Osteocyte (in vitro differentiated cells): Measurements from ENCODE around the gene THAP11. TPM values are rescaled to one million over a fixed set of nuclear protein-coding genes. Genes with fewer than 3 reads are reported as not detected.

Source experiments
- DNase-seq: peaks from one replicate; pipeline ENCODE4 v3.0.0; 2021; ENCODE audit warnings: mixed read lengths; ENCODE audit not compliant: unreplicated experiment; ENCODE audit errors: extremely low spot score
- H3K27ac Mint-ChIP-seq: one replicate; pipeline ENCODE4 v1.8.0; 2021; ENCODE audit warnings: mild to moderate bottlenecking, mixed read lengths; ENCODE audit not compliant: unreplicated experiment
- H3K27me3 Mint-ChIP-seq: one replicate; pipeline ENCODE4 v1.8.0; 2021; ENCODE audit warnings: mixed read lengths; ENCODE audit not compliant: unreplicated experiment
- H3K36me3 Mint-ChIP-seq: one replicate; pipeline ENCODE4 v1.8.0; 2021; ENCODE audit warnings: mixed read lengths; ENCODE audit not compliant: unreplicated experiment
- H3K4me1 Mint-ChIP-seq: one replicate; pipeline ENCODE4 v1.8.0; 2021; ENCODE audit warnings: mixed read lengths; ENCODE audit not compliant: unreplicated experiment
- H3K4me3 Mint-ChIP-seq: one replicate; pipeline ENCODE4 v1.8.0; 2021; ENCODE audit warnings: mild to moderate bottlenecking, moderate library complexity, mixed read lengths; ENCODE audit not compliant: unreplicated experiment
- H3K9me3 Mint-ChIP-seq: one replicate; pipeline ENCODE4 v1.8.0; 2021; ENCODE audit warnings: mixed read lengths; ENCODE audit not compliant: unreplicated experiment
- total RNA-seq: library from RNA; stranded (reverse); gene quantifications from 2 replicates; pipeline ENCODE4 v1.2.1, GENCODE V29; 2021
- TF ChIP-seq, protein P1 (sequence below): fragments of 200-600 bp; sonication (generic); IDR thresholded peaks from 2 replicates; pipeline ENCODE4 v1.5.0; 2021; ENCODE audit warnings: antibody characterized with exemption, mild to moderate bottlenecking, moderate library complexity

THAP11 gene
- total RNA-seq, 1 donor from 2014 or later, result 30.0 TPM

- TF ChIP-seq, protein P1, sequence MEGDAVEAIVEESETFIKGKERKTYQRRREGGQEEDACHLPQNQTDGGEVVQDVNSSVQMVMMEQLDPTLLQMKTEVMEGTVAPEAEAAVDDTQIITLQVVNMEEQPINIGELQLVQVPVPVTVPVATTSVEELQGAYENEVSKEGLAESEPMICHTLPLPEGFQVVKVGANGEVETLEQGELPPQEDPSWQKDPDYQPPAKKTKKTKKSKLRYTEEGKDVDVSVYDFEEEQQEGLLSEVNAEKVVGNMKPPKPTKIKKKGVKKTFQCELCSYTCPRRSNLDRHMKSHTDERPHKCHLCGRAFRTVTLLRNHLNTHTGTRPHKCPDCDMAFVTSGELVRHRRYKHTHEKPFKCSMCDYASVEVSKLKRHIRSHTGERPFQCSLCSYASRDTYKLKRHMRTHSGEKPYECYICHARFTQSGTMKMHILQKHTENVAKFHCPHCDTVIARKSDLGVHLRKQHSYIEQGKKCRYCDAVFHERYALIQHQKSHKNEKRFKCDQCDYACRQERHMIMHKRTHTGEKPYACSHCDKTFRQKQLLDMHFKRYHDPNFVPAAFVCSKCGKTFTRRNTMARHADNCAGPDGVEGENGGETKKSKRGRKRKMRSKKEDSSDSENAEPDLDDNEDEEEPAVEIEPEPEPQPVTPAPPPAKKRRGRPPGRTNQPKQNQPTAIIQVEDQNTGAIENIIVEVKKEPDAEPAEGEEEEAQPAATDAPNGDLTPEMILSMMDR, result no peak
- Mint-ChIP-seq H3K4me1 (peaks cover 39% of the 10 kb centered on the region), H3K4me3 (no peak overlapping the region), H3K27ac (peak overlapping the region; percentile 87), H3K36me3 (peaks cover 6% of the 10 kb centered on the region), H3K9me3 (no peaks in the 10 kb centered on the region), H3K27me3 (no peaks in the 10 kb centered on the region)
- DNase-seq, result no peak
Measured at GRCh38 chr16:67857547-67858233, 15.6 kb downstream of the THAP11 start.

- H3K4me3 Mint-ChIP-seq, result no peak overlapping the region
- H3K9me3 Mint-ChIP-seq, result no peaks in the 10 kb centered on the region
- TF ChIP-seq, protein P1, result no peak
- peaks cover 6% of the 10 kb centered on the region for H3K36me3 Mint-ChIP-seq
- H3K27me3 Mint-ChIP-seq, result no peaks in the 10 kb centered on the region
- DNase-seq, result no peak
- peak overlapping the region; percentile 87 for H3K27ac Mint-ChIP-seq
- peaks cover 47% of the 10 kb centered on the region for H3K4me1 Mint-ChIP-seq
Measured at GRCh38 chr16:67858500-67858899, 16.4 kb downstream of the THAP11 start.

DNA sequence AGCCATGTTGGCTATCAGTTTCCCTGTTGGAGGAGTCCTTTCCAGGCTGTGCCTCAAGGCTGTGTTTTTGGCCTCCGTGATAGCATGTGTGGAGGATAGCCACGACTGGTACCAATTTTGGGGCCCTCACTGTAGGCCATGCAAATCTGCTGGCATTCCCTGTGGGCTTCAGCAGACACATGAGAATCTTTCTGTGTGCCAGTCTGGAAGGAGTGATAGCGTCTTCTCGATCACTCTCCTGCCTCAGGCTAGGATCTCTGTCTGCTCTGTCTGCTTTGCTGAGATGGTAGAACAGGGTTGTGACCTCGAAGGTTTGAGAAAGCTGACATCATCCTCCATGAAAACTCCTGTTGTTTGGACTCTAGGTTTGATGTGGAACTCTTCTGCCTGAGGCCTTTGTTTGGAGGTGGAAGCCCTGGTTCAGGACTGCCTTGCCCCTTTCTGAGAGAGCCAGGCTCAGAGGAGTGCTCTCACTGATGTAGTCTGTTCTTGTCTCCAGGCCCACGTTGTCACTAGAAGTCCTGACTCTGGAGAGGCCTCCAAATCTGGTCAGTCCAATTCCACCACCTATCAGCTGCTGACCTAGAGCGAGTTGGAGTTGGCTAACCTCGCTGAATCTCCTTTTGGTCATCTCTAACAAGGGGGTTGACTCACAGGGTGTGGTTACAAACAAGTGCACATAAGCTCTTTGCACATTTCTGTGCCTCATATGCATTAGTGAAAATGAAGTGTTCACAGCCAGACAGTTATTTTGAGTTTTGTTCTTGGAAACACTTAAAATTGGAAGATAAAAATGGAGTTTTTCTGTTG is 18.7 kb downstream of the THAP11 start:
- DNase-seq, result no peak
- Mint-ChIP-seq H3K9me3 (no peaks in the 10 kb centered on the region), H3K4me1 (peaks cover 41% of the 10 kb centered on the region), H3K4me3 (no peak overlapping the region), H3K27me3 (no peaks in the 10 kb centered on the region), H3K27ac (peak overlapping the region; percentile 64), H3K36me3 (peaks cover 9% of the 10 kb centered on the region)
- TF ChIP-seq, protein P1, result no peak

DNA sequence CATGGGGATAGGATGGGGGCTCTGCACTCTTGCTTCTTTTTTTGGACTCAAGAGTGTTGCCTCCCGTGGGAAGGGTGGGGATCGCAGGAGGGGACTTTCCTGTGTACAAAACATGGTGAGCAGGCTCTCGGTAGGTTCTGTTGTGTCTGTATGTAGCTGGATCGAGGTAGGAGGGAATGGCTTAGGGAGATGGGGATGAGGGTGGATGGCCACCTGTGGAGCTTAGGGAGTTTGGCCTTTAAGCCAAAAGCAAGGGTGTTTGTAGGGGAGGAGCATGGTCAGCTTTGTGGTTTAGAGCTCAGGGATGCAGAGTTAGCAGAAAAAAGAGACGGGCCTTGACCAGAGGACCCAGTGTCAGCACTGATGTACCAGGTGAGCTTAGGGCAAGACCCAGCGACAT is 19.8 kb downstream of the THAP11 start:
- H3K27me3 Mint-ChIP-seq, result no peaks in the 10 kb centered on the region
- H3K36me3 Mint-ChIP-seq, result peaks cover 12% of the 10 kb centered on the region
- no peak for DNase-seq
- peaks cover 38% of the 10 kb centered on the region for H3K4me1 Mint-ChIP-seq
- TF ChIP-seq, protein P1, result no peak
- H3K4me3 Mint-ChIP-seq, result no peak overlapping the region
- peak overlapping the region; percentile 68 for H3K27ac Mint-ChIP-seq
- H3K9me3 Mint-ChIP-seq, result no peaks in the 10 kb centered on the region
